ENCODE results near the gene TCF23.

GRCh38 chr2:27136751-27137150, 12.1 kb upstream of the TCF23 start:
- TF ChIP-seq CTCF (conservative IDR thresholded peaks at IDR 0.05; ENCODE audit: low read depth, low read length), result no peak
- TF ChIP-seq EZH2 (IDR thresholded peaks at IDR 0.05; ENCODE audit: borderline replicate concordance, low read depth, low read length, poor library complexity, severe bottlenecking), result no peak

Data from A673 (cell line).